ENCODE measurements around the gene BMPR1B.

Gene BMPR1B

GRCh38 chr4:94852616-94853015 lies 94.9 kb downstream of the BMPR1B start:
- H3K27ac ChIP-seq: no peak overlapping the region

GRCh38 chr4:94856030-94856429 lies 98.3 kb downstream of the BMPR1B start:
- H3K27ac ChIP-seq: no peak overlapping the region
- TF ChIP-seq, protein P1, sequence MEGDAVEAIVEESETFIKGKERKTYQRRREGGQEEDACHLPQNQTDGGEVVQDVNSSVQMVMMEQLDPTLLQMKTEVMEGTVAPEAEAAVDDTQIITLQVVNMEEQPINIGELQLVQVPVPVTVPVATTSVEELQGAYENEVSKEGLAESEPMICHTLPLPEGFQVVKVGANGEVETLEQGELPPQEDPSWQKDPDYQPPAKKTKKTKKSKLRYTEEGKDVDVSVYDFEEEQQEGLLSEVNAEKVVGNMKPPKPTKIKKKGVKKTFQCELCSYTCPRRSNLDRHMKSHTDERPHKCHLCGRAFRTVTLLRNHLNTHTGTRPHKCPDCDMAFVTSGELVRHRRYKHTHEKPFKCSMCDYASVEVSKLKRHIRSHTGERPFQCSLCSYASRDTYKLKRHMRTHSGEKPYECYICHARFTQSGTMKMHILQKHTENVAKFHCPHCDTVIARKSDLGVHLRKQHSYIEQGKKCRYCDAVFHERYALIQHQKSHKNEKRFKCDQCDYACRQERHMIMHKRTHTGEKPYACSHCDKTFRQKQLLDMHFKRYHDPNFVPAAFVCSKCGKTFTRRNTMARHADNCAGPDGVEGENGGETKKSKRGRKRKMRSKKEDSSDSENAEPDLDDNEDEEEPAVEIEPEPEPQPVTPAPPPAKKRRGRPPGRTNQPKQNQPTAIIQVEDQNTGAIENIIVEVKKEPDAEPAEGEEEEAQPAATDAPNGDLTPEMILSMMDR (IDR thresholded peaks at IDR 0.05): no peak
- no peak for TF ChIP-seq ZFX (IDR thresholded peaks at IDR 0.05; ENCODE audit: borderline replicate concordance)

More at GRCh38 chr4:94852616-94853015, 94.9 kb downstream of the BMPR1B start:
- TF ChIP-seq, protein P1 (IDR thresholded peaks at IDR 0.05): no peak
- TF ChIP-seq ZFX (IDR thresholded peaks at IDR 0.05; ENCODE audit: borderline replicate concordance): no peak

GRCh38 chr4:94870146-94870545 lies 112.4 kb downstream of the BMPR1B start:
- no peak overlapping the region for H3K27ac ChIP-seq
- TF ChIP-seq ZFX (IDR thresholded peaks at IDR 0.05; ENCODE audit: borderline replicate concordance): no peak
- TF ChIP-seq, protein P1 (IDR thresholded peaks at IDR 0.05): no peak

GRCh38 chr4:94871644-94872305 lies 114.0 kb downstream of the BMPR1B start:
- H3K27ac ChIP-seq: no peak overlapping the region
- no peak for TF ChIP-seq ZFX (IDR thresholded peaks at IDR 0.05; ENCODE audit: borderline replicate concordance)

GRCh38 chr4:94877973-94878372 lies 120.2 kb downstream of the BMPR1B start:
- no peak overlapping the region for H3K27ac ChIP-seq

DNA sequence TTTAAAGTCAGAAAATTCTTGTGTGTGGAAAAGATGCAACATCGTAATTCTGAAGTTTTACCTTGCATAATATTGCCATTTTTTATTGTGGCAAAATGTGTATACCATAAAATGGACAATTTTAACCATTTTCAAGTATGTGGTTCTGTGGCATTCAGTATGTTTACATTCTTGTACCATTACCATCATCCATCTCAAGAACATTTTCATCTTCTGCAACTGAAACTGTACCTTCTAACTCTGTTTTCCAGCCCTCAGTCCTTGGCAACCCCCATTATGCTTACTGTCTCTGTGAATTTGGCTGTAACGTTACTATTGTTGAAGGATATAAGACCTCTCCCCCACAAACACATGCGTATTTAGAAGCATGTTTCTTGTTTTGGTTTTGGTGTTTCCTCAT lies 123.2 kb downstream of the BMPR1B start:
- no peak for TF ChIP-seq ZFX (IDR thresholded peaks at IDR 0.05; ENCODE audit: borderline replicate concordance)
- TF ChIP-seq, protein P1 (IDR thresholded peaks at IDR 0.05): no peak
- no peak overlapping the region for H3K27ac ChIP-seq

More at GRCh38 chr4:94877973-94878372, 120.2 kb downstream of the BMPR1B start:
- TF ChIP-seq, protein P1 (IDR thresholded peaks at IDR 0.05): no peak

DNA sequence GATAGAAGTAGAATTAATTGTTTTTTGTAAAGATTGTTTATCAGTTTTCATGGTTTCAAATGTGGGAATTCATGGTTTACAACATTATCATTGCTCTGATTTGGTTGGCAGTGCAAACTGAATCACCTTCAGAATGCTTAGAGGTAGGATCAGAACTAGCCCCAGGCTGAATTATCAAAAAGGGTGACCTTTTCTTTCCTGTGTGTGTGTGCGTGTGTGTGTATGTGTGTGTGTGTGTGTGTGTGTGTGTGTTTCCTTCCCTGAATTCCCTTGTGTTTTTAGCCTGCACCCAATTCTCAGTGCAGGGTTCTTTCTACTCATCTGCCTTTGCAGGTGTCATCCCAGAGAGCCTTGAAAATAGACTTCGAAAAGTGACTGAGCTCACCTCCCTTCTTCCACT lies 125.0 kb downstream of the BMPR1B start:
- H3K27ac ChIP-seq: no peak overlapping the region
- no peak for TF ChIP-seq ZFX (IDR thresholded peaks at IDR 0.05; ENCODE audit: borderline replicate concordance)
- TF ChIP-seq, protein P1 (IDR thresholded peaks at IDR 0.05): no peak

DNA sequence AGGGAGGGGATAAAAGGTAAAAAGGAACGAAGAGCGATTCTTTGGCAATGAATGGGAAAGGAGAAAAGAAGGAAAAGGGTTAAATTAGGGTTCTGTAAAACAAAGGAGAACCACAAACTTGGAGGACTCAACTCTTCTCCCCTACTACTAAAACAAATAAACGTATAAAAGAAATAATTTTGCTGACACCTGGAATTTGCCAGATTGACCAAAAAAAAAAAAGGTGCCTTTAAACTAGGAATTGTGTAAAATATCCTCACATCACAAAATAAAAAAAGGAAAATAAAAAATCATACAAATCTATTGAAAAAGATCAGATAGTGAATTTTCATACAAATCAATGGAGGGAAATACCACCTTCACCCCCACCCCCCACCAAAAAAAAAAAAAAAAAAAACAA lies 129.3 kb downstream of the BMPR1B start:
- H3K27ac ChIP-seq: no peak overlapping the region
- no peak for TF ChIP-seq ZFX (IDR thresholded peaks at IDR 0.05; ENCODE audit: borderline replicate concordance)
- TF ChIP-seq, protein P1 (IDR thresholded peaks at IDR 0.05): no peak
